T-helper 17 cell (primary cell): ENCODE measurements around the gene SMIM36. TPM values are rescaled to one million over a fixed set of nuclear protein-coding genes. Genes with fewer than 3 reads are reported as not detected.
"Not testable (repeated sequence)": the region's sequence is repeated elsewhere in the genome, so short reads cannot be mapped to it uniquely, and the experiment has no call there.

ENCODE experiments used
- ATAC-seq: fragments of 150-1000 bp; cut with Tn5 transposase; 2 replicates; pipeline ENCODE4 v1.10.0; 2021; ENCODE audit warnings: mild to moderate bottlenecking, moderate library complexity
- DNase-seq, 3 donors: peaks; one replicate each; pipeline versions ENCODE4 v3.0.0 to v3.0.0-alpha.2; 2020 to 2021
- H3K9me3 ChIP-seq: one replicate; pipeline ENCODE4 v1.7.0; 2013; ENCODE audit warnings: low read length, mild to moderate bottlenecking; ENCODE audit not compliant: control insufficient read depth, poor library complexity, severe bottlenecking
- H3K27ac Mint-ChIP-seq: one replicate; pipeline ENCODE4 v1.8.0; 2022; ENCODE audit warnings: mild to moderate bottlenecking, moderate library complexity, mixed read lengths
- H3K27me3 Mint-ChIP-seq: one replicate; pipeline ENCODE4 v1.8.0; 2022; ENCODE audit warnings: mixed read lengths
- H3K36me3 Mint-ChIP-seq: one replicate; pipeline ENCODE4 v1.8.0; 2022; ENCODE audit warnings: low read depth, mixed read lengths
- H3K4me1 Mint-ChIP-seq: one replicate; pipeline ENCODE4 v1.8.0; 2022; ENCODE audit warnings: mild to moderate bottlenecking, mixed read lengths
- H3K4me3 Mint-ChIP-seq: one replicate; pipeline ENCODE4 v1.8.0; 2022; ENCODE audit warnings: mild to moderate bottlenecking, moderate library complexity, mixed read lengths
- total RNA-seq, 4 donors: library from RNA in 2 of 4; stranded (reverse) in 2 of 4; gene quantifications; one replicate each; pipeline ENCODE4 v1.2.3 and lab custom pipeline; 2022 to 2026

Gene SMIM36
- total RNA-seq, 2 donors from 2014 or later = 0.10 TPM; not detected in 1

DNA sequence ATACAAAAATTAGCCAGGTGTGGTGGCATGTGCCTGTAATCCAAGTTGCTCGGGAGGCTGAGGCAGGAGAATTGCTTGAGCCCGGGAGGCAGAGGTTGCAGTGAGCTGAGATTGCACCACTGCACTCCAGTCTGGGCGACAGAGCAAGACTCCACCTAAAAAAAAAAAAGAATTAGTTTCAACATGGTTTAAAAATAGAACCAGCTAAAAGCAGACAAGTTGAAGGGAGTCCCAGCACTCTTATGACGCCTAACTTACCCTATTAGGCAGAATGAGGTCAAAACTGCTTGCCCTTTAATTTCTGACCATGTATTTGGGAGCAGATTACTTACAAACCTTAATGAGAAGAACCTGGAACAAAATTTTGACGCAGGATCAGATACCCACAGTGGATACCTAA lies 107.1 kb downstream of the SMIM36 start:
- H3K9me3 ChIP-seq, H3K4me1 Mint-ChIP-seq, H3K27me3 Mint-ChIP-seq, ATAC-seq, H3K27ac Mint-ChIP-seq, H3K4me3 Mint-ChIP-seq, DNase-seq: not testable (repeated sequence)
- peaks cover 14% of the 10 kb centered on the region for H3K36me3 Mint-ChIP-seq

DNA sequence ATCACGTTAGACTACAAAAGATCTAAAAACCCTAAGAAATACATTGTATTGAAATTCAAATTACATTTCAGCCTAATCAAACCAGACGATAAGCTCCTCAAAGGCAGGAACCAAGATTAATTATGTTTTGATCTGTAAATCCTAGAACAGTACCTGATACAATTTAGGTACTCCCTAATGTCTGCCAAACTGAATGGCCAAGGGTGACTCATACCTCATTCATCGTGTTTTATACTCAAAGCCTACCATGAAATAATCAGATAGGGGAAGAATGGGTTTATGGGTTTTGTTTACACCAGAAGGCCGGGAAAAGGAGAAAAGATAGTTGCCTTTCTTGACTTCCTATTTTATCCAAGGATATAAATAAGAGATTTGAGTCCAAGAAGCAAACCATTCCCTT lies 108.9 kb downstream of the SMIM36 start:
- peaks cover 17% of the 10 kb centered on the region for H3K36me3 Mint-ChIP-seq
- H3K9me3 ChIP-seq = no peaks in the 10 kb centered on the region
- H3K27me3 Mint-ChIP-seq = no peaks in the 10 kb centered on the region
- no peak overlapping the region for H3K27ac Mint-ChIP-seq
- no peak for ATAC-seq
- DNase-seq = no peak
- peaks cover under 1% of the 10 kb centered on the region for H3K4me1 Mint-ChIP-seq
- H3K4me3 Mint-ChIP-seq = no peak overlapping the region

Other genes with a start within 250 kb of the SMIM36 start
- gene HLF, start 246.5 kb downstream of the SMIM36 start, total RNA-seq = 10 to 100 TPM; 20.2 to 22.5 TPM
- gene MMD, start 89.6 kb downstream of the SMIM36 start, total RNA-seq = 100 to 1,000 TPM in 1 of 2 donors, 10 to 100 TPM in 1; 21.4 to 114 TPM
- gene TMEM100, start 211.4 kb upstream of the SMIM36 start, total RNA-seq = not detected
- gene PCTP, start 239.6 kb upstream of the SMIM36 start, total RNA-seq = 1 to 10 TPM; 1.5 to 8.8 TPM